Muscle layer of duodenum (tissue), 2 donors: ENCODE results near the gene GPR107.

Experiments
- H3K27ac ChIP-seq: one replicate; pipeline ENCODE4 v1.7.0; 2013; ENCODE audit warnings: mild to moderate bottlenecking, low read length
- H3K27me3 ChIP-seq: one replicate; pipeline ENCODE4 v1.7.0; 2013; ENCODE audit warnings: low read depth, mild to moderate bottlenecking, control low read depth, low read length
- H3K36me3 ChIP-seq, 2 donors: one replicate each; pipeline ENCODE4 v1.7.0; 2013; ENCODE audit warnings: low read length in 2 of 2, control low read depth in 1 of 2, mild to moderate bottlenecking in 1 of 2; ENCODE audit not compliant: insufficient read depth in 2 of 2, control insufficient read depth in 1 of 2
- H3K4me1 ChIP-seq, 2 donors: one replicate each; pipeline ENCODE4 v1.7.0; 2013; ENCODE audit warnings: low read length in 2 of 2, mild to moderate bottlenecking in 2 of 2, control low read depth in 1 of 2, moderate library complexity in 1 of 2; ENCODE audit not compliant: insufficient read depth in 2 of 2, control insufficient read depth in 1 of 2
- H3K4me3 ChIP-seq, 2 donors: one replicate each; pipeline ENCODE4 v1.7.0; 2013; ENCODE audit warnings: low read length in 2 of 2, low read depth in 1 of 2, mild to moderate bottlenecking in 1 of 2
- H3K9me3 ChIP-seq, 2 donors: one replicate each; pipeline ENCODE4 v1.7.0; 2013; ENCODE audit warnings: low read length in 2 of 2, control low read depth in 1 of 2, mild to moderate bottlenecking in 1 of 2; ENCODE audit not compliant: control insufficient read depth in 1 of 2
- donor health status: healthy.

Gene GPR107

DNA sequence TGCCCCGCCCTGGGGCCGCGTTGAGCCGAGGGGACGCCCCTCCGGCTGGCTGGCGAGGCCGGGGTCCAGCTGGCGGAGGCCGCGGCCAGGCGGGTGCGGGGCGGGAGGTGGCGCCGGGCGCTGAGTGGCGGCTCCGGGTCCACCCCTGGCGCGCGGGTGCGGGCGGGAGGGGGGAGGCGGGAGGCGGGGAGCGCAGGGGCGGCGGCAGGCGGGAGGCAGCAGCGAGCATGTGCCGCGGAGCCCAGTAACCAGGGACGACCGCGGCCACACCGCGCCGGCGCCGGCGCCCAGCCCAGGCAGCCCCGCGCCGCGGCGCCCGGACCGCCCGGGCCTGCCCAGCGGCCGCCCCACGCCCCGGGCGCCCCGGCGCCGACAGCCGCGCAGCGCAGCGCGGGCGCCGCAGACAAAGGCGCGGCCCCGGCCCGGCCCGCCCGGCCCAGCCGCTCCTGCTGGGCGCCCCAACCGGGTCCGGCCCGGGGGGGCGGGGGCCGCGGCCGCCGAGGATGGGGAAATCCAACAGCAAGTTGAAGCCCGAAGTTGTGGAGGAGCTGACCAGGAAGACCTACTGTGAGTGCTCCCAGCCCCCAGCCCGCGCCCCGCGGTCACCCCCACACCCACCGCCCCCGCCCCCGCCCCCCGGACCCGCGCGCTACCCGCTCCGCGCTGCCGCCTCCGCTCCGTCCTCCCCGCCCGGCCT, 118.6 kb downstream of the GPR107 start, which contains the start of gene NCS1:
Gene NCS1, plus strand, starts transcription at position 244 of the 697 bp plus-strand sequence. Its CDS starts 260 bp downstream, at position 504.
- Histone ChIP-seq H3K4me3 (peak within 1 kb of the TSS; percentile 77), H3K36me3 (no peaks in the 10 kb centered on the region), H3K27me3 (no peaks in the 10 kb centered on the region), H3K27ac (peak within 1 kb of the TSS; percentile 77), H3K4me1 (peaks cover 0 to 38% of the 10 kb centered on the region in 2 donors), H3K9me3 (no peaks in the 10 kb centered on the region)

- Histone ChIP-seq H3K27ac (peak overlapping the region; percentile 77), H3K36me3 (no peaks in the 10 kb centered on the region), H3K27me3 (no peaks in the 10 kb centered on the region), H3K4me1 (peaks cover 0 to 43% of the 10 kb centered on the region in 2 donors), H3K9me3 (no peaks in the 10 kb centered on the region), H3K4me3 (peak overlapping the region; percentile 77)
These were observed 119.4 kb downstream of the GPR107 start for GRCh38 chr9:130172858-130173665.

GRCh38 chr9:130173666-130173983, 119.9 kb downstream of the GPR107 start:
- H3K36me3 ChIP-seq = no peaks in the 10 kb centered on the region
- H3K9me3 ChIP-seq = no peaks in the 10 kb centered on the region
- H3K4me1 ChIP-seq = peaks cover 0 to 48% of the 10 kb centered on the region in 2 donors
- H3K4me3 ChIP-seq = peak overlapping the region; percentile 77
- no peaks in the 10 kb centered on the region for H3K27me3 ChIP-seq
- peak overlapping the region; percentile 77 for H3K27ac ChIP-seq

DNA sequence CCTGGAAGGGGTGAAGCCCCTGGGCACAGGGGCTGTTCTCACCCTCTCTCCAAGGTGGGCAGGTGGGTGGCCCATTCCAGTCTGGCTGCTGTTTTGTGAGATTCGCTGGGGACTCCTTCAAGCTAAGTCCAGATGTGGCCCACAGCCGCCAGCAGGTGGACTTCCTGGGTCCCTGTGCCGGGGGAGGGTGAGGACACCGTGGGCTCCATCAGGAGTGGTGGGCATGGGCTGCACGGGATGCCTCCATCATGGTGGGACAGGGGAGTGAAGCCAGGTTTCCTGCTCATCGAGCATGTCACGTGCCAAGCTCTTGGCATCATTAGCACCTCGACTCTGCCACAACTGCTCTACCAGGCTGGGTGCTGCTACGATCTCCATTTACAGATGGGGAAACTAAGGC, 120.3 kb downstream of the GPR107 start:
- Histone ChIP-seq H3K27ac (peak overlapping the region; percentile 77), H3K9me3 (no peaks in the 10 kb centered on the region), H3K4me3 (peak overlapping the region; percentile 77), H3K36me3 (no peaks in the 10 kb centered on the region), H3K4me1 (peaks cover 0 to 48% of the 10 kb centered on the region in 2 donors), H3K27me3 (no peaks in the 10 kb centered on the region)

- Histone ChIP-seq H3K36me3 (no peaks in the 10 kb centered on the region), H3K4me1 (peaks cover 0 to 48% of the 10 kb centered on the region in 2 donors), H3K27ac (peak overlapping the region; percentile 63), H3K9me3 (no peaks in the 10 kb centered on the region), H3K27me3 (no peaks in the 10 kb centered on the region), H3K4me3 (peak overlapping the region in 1 of 2 donors; percentile 77)
These were observed 121.2 kb downstream of the GPR107 start for GRCh38 chr9:130174920-130175321.

DNA sequence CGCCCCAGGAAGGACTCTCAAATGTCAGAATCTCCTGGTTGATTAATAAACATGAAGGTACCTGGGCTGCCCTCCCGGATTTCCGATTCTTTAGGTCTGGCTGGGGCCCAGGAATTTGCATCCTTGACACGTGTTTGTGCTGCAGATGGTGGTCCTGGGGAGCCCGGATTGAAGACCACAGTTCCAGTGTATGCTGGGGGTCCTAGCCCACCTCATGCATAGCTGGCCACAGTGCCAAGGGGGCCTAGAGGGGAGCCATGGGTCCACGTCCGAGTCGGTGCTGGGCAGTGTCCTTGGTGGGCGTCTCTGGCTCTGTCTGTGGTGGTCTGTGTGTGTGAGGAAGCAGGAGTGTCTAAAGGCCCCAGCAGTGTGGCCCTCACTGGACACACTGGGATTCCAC, 121.6 kb downstream of the GPR107 start:
- no peak overlapping the region for H3K4me3 ChIP-seq
- no peaks in the 10 kb centered on the region for H3K9me3 ChIP-seq
- peak overlapping the region; percentile 63 for H3K27ac ChIP-seq
- H3K36me3 ChIP-seq = no peaks in the 10 kb centered on the region
- H3K27me3 ChIP-seq = no peaks in the 10 kb centered on the region
- H3K4me1 ChIP-seq = peaks cover 0 to 48% of the 10 kb centered on the region in 2 donors

GRCh38 chr9:130176760-130177159, 123.1 kb downstream of the GPR107 start:
- Histone ChIP-seq H3K4me1 (peaks cover 0 to 48% of the 10 kb centered on the region in 2 donors), H3K4me3 (no peak overlapping the region), H3K27ac (no peak overlapping the region)

GRCh38 chr9:130177898-130178805, 124.4 kb downstream of the GPR107 start:
- Histone ChIP-seq H3K4me3 (no peak overlapping the region), H3K4me1 (peaks cover 4 to 56% of the 10 kb centered on the region in 2 donors), H3K27ac (no peak overlapping the region)

More at GRCh38 chr9:130176760-130177159, 123.1 kb downstream of the GPR107 start:
- Histone ChIP-seq H3K36me3 (no peaks in the 10 kb centered on the region), H3K27me3 (no peaks in the 10 kb centered on the region), H3K9me3 (no peaks in the 10 kb centered on the region)

DNA sequence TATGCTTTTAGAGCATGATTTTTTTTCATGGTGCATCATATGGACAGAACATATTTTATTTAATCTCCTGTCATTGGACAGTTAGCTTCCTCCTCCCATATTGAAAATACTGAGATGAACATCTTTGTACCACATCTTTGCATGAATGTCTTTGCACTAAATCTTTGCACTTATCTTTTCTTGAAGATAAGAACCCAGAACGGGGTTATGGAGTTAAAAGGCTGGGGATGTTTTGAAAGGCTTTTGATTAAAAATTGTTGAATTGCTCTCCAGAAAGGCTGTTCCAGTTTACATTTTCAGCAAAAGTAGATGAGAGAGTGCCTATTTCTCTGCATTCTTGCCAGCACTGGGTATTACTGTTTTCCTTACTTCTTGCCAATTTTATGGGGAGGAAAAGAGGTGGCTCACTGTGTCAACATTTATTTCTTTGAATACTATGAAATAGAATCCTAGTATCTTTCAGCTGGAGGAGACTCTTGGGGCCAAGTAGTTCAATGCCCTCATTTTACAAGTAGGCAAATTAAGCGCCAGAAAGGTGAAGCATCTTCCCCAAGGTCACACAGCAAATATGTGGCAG, 125.7 kb downstream of the GPR107 start:
- H3K4me1 ChIP-seq = peaks cover 4 to 54% of the 10 kb centered on the region in 2 donors
- H3K36me3 ChIP-seq = no peaks in the 10 kb centered on the region
- no peak overlapping the region for H3K4me3 ChIP-seq
- H3K27me3 ChIP-seq = no peaks in the 10 kb centered on the region
- H3K9me3 ChIP-seq = no peaks in the 10 kb centered on the region
- no peak overlapping the region for H3K27ac ChIP-seq

More at GRCh38 chr9:130177898-130178805, 124.4 kb downstream of the GPR107 start:
- H3K9me3 ChIP-seq = no peaks in the 10 kb centered on the region
- no peaks in the 10 kb centered on the region for H3K27me3 ChIP-seq
- H3K36me3 ChIP-seq = no peaks in the 10 kb centered on the region

DNA sequence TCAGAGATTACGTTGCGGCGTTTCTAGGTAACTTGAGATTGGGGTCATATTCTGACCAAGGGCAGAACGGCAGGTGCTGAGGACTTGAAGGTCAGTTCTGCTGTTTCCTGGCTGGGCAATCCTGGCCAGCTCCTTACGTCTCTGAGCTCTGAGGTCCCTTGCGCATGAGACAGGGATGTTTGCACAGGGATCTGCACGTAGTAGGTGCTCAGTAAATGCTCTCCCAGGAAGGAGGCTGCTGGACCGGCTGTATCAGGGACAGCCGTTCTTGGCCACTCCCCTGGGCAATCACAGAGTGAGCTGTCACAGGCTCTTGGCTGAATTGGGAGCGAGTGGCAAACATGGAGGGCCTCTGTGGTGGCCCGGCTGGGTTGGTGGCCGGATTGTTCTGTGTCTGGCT, 126.8 kb downstream of the GPR107 start:
- no peak overlapping the region for H3K27ac ChIP-seq
- no peak overlapping the region for H3K4me3 ChIP-seq
- no peaks in the 10 kb centered on the region for H3K9me3 ChIP-seq
- no peaks in the 10 kb centered on the region for H3K27me3 ChIP-seq
- peaks cover 4 to 47% of the 10 kb centered on the region in 2 donors for H3K4me1 ChIP-seq
- no peaks in the 10 kb centered on the region for H3K36me3 ChIP-seq
